Measurements from ENCODE around the gene IL17D.

- no peak for TF ChIP-seq CTCF (IDR thresholded peaks at IDR 0.05; ENCODE audit: poor library complexity)
- TF ChIP-seq EZH2phosphoT487 (IDR thresholded peaks at IDR 0.05; ENCODE audit: low read depth, severe bottlenecking, unreplicated experiment): no peak
Measured at GRCh38 chr13:20709782-20710181, 6.3 kb downstream of the IL17D start.

All from hepatocyte (in vitro differentiated cells).